HG02973 (cell line): ENCODE measurements around the gene PAPOLG.
"Not testable (repeated sequence)": the region's sequence is repeated elsewhere in the genome, so short reads cannot be mapped to it uniquely, and the experiment has no call there.

ENCODE experiments used
- ATAC-seq: cut with Tn5 transposase; IDR thresholded peaks from one replicate; pipeline ENCODE4 v1.9.1; 2021; ENCODE audit warnings: moderate library complexity; ENCODE audit not compliant: unreplicated experiment

Gene PAPOLG

GRCh38 chr2:60771508-60771907 lies 15.4 kb downstream of the PAPOLG start:
- no peak for ATAC-seq

- no peak for ATAC-seq
These were observed 19.1 kb downstream of the PAPOLG start for GRCh38 chr2:60775048-60775639.

GRCh38 chr2:60778352-60778751 lies 22.3 kb downstream of the PAPOLG start:
- no peak for ATAC-seq

- no peak for ATAC-seq
These were observed 23.4 kb downstream of the PAPOLG start for GRCh38 chr2:60779426-60779825.

GRCh38 chr2:60780721-60781120 lies 24.7 kb downstream of the PAPOLG start:
- no peak for ATAC-seq

- ATAC-seq, result no peak
These were observed 37.1 kb downstream of the PAPOLG start for GRCh38 chr2:60793169-60793568.

GRCh38 chr2:60794271-60794863 lies 38.3 kb downstream of the PAPOLG start:
- no peak for ATAC-seq

GRCh38 chr2:60796573-60797509 lies 40.8 kb downstream of the PAPOLG start:
- no peak for ATAC-seq

GRCh38 chr2:60804473-60804872 lies 48.4 kb downstream of the PAPOLG start:
- ATAC-seq, result no peak

GRCh38 chr2:60806595-60806987 lies 50.5 kb downstream of the PAPOLG start:
- ATAC-seq, result no peak

GRCh38 chr2:60806988-60807681 lies 51.1 kb downstream of the PAPOLG start:
- peak; percentile 78 for ATAC-seq

GRCh38 chr2:60808330-60808801 lies 52.3 kb downstream of the PAPOLG start:
- no peak for ATAC-seq

GRCh38 chr2:60811491-60812375 lies 55.7 kb downstream of the PAPOLG start:
- no peak for ATAC-seq

- ATAC-seq, result not testable (repeated sequence)
These were observed 61.1 kb downstream of the PAPOLG start for GRCh38 chr2:60817191-60817590.

GRCh38 chr2:60818272-60818671 lies 62.2 kb downstream of the PAPOLG start:
- ATAC-seq, result no peak

- ATAC-seq, result no peak
These were observed 63.2 kb downstream of the PAPOLG start for GRCh38 chr2:60819155-60819862.

- ATAC-seq, result no peak
These were observed 63.9 kb downstream of the PAPOLG start for GRCh38 chr2:60819936-60820335.

- no peak for ATAC-seq
These were observed 64.5 kb downstream of the PAPOLG start for GRCh38 chr2:60820416-60821132.

- ATAC-seq, result no peak
These were observed 65.0 kb downstream of the PAPOLG start for GRCh38 chr2:60821133-60821469.
